Vagina (tissue), 2 donors: ENCODE results near the gene HOXD11.

Source experiments
- POLR2A ChIP-seq, 2 donors: fragments of 450-650 bp; IDR thresholded peaks; one replicate each; pipeline ENCODE4 v1.6.1; 2017; ENCODE audit warnings: antibody characterized with exemption in 2 of 2, mild to moderate bottlenecking in 2 of 2, moderate library complexity in 2 of 2
- POLR2AphosphoS5 ChIP-seq, 2 donors: sonication (generic); formaldehyde crosslinking; IDR thresholded peaks; one replicate each; pipeline ENCODE4 v1.9.0; 2017; ENCODE audit warnings: antibody characterized with exemption in 2 of 2, mild to moderate bottlenecking in 2 of 2, low read depth in 1 of 2; ENCODE audit not compliant: insufficient read depth in 1 of 2
- TF ChIP-seq, protein P1 (sequence below), 3 experiments: fragments of 450-650 bp in 2 of 3; fragments of 200-600 bp in 1 of 3; sonication (generic) in 1 of 3; IDR thresholded peaks; one replicate each; pipeline ENCODE4 v1.5.1; 2017 to 2019; ENCODE audit warnings: antibody characterized with exemption in 3 of 3, mild to moderate bottlenecking in 2 of 3, moderate library complexity in 2 of 3

- TF ChIP-seq, protein P1, sequence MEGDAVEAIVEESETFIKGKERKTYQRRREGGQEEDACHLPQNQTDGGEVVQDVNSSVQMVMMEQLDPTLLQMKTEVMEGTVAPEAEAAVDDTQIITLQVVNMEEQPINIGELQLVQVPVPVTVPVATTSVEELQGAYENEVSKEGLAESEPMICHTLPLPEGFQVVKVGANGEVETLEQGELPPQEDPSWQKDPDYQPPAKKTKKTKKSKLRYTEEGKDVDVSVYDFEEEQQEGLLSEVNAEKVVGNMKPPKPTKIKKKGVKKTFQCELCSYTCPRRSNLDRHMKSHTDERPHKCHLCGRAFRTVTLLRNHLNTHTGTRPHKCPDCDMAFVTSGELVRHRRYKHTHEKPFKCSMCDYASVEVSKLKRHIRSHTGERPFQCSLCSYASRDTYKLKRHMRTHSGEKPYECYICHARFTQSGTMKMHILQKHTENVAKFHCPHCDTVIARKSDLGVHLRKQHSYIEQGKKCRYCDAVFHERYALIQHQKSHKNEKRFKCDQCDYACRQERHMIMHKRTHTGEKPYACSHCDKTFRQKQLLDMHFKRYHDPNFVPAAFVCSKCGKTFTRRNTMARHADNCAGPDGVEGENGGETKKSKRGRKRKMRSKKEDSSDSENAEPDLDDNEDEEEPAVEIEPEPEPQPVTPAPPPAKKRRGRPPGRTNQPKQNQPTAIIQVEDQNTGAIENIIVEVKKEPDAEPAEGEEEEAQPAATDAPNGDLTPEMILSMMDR (IDR thresholded peaks at IDR 0.05): no peak
- TF ChIP-seq POLR2A (IDR thresholded peaks at IDR 0.05) (no peak), POLR2AphosphoS5 (IDR thresholded peaks at IDR 0.05; ENCODE audit: insufficient read depth in 1 of 2, low read depth in 1 of 2) (no peak)
Measured at GRCh38 chr2:176111309-176111663, 4.2 kb downstream of the HOXD11 start.
